ENCODE measurements around the gene ZNF625. TPM values are rescaled to one million over a fixed set of nuclear protein-coding genes. Genes with fewer than 3 reads are reported as not detected.

The ZNF625 gene
- total RNA-seq, 1 experiment from 2014 or later: 30.7 TPM

DNA sequence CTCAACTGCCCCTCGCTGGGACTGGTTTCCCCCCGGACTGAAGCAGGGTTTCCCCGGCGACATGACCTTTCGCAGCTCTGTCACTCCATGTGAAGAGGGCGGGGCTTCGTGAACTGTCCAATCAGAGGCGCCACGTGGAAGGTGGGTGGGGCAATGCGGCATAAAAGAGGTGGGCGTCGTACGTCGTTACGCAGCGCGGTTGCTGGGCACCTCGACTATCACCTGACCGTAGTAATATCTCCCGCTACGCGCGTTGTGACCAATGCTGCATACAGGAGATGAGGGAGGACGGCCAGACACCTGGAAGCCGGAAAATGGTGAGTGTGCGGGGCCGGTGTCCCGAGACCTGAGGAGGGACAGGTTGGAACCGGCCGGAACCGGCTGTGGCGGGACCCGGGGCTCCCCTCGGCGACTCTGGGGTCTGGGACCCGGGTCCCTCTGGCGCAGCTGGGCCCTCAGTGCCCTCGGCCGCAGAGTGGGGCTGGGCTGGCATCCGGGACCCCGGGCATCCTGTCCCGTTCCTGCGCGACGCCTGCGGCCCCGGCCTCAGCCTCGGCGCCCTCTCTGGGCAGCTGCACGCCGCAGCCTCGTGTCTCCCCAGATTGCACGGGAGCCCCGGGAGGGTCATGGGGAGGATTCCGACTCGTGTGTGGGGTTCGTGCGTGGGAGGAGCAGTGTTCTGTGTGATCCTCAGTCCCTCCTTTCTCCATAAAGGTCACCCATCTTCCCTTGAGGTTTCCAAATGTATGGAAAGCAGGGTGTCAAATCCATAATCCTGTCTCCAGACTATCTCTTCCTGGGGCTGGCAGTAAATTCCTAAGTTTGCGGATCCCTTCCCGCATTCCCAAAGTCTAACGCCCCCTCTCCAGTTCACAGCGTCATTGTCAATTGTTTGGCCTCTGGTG is 38.5 kb upstream of the ZNF625 start:
- H2AFZ ChIP-seq (ENCODE audit: low read length): no peak overlapping the region
- no peak overlapping the region for H2BK120ac ChIP-seq (ENCODE audit: low read depth, low read length, poor library complexity, severe bottlenecking)
- no peaks in the 10 kb centered on the region for H3K79me2 ChIP-seq (ENCODE audit: insufficient read depth, low read length)
- H3K27ac ChIP-seq (ENCODE audit: insufficient read length, low read depth, low read length): no peak overlapping the region
- no peak overlapping the region for H3K14ac ChIP-seq (ENCODE audit: insufficient read depth, low read length)
- H2BK20ac ChIP-seq (ENCODE audit: low read depth, low read length, poor library complexity, severe bottlenecking): no peak overlapping the region
- peak overlapping the region; percentile 77 for H3K9ac ChIP-seq (ENCODE audit: extremely low read depth, insufficient read length, low read length)
- H3K9me3 ChIP-seq (ENCODE audit: control insufficient read depth, low read depth, low read length): no peaks in the 10 kb centered on the region
- peak overlapping the region; percentile 63 for H3K4me2 ChIP-seq (ENCODE audit: insufficient read depth, insufficient read length, low read length)
- H3K4ac ChIP-seq (ENCODE audit: low read depth, low read length): no peak overlapping the region
- H4K5ac ChIP-seq (ENCODE audit: insufficient read length, low read depth, low read length): no peak overlapping the region
- DNase-seq: no peak
- no peak overlapping the region for H2BK5ac ChIP-seq (ENCODE audit: insufficient read length, low read length)
- H3K36me3 Mint-ChIP-seq (ENCODE audit: insufficient read depth in 1 of 3, low read depth in 3 of 3): peaks cover 50 to 54% (median 53%) of the 10 kb centered on the region in 3 experiments
- H4K8ac ChIP-seq (replicated peaks; ENCODE audit: insufficient read length, low read depth, low read length): no peak overlapping the region
- no peaks in the 10 kb centered on the region for H3K79me1 ChIP-seq (ENCODE audit: insufficient read depth, low read depth, low read length, poor library complexity, severe bottlenecking)
- no peak overlapping the region for H4K91ac ChIP-seq (ENCODE audit: insufficient read length, low read depth, low read length)
- no peak overlapping the region for H3K56ac ChIP-seq (ENCODE audit: insufficient read length, low read depth, low read length)
- H4K20me1 ChIP-seq (ENCODE audit: control insufficient read depth, insufficient read depth, insufficient read length): no peaks in the 10 kb centered on the region
- no peak overlapping the region for H2BK12ac ChIP-seq (ENCODE audit: insufficient read length, low read depth, low read length)
- TF ChIP-seq, protein P1, sequence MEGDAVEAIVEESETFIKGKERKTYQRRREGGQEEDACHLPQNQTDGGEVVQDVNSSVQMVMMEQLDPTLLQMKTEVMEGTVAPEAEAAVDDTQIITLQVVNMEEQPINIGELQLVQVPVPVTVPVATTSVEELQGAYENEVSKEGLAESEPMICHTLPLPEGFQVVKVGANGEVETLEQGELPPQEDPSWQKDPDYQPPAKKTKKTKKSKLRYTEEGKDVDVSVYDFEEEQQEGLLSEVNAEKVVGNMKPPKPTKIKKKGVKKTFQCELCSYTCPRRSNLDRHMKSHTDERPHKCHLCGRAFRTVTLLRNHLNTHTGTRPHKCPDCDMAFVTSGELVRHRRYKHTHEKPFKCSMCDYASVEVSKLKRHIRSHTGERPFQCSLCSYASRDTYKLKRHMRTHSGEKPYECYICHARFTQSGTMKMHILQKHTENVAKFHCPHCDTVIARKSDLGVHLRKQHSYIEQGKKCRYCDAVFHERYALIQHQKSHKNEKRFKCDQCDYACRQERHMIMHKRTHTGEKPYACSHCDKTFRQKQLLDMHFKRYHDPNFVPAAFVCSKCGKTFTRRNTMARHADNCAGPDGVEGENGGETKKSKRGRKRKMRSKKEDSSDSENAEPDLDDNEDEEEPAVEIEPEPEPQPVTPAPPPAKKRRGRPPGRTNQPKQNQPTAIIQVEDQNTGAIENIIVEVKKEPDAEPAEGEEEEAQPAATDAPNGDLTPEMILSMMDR (conservative IDR thresholded peaks at IDR 0.05): no peak
- no peaks in the 10 kb centered on the region for H3K27me3 ChIP-seq (ENCODE audit: insufficient read depth, low read length)
- peaks cover 65 to 71% of the 10 kb centered on the region in 2 experiments for H3K9me3 Mint-ChIP-seq
- H3K23ac ChIP-seq (ENCODE audit: insufficient read length, low read depth, low read length): no peak overlapping the region
- H2AK5ac ChIP-seq (ENCODE audit: insufficient read length, low read length): no peak overlapping the region
- H3K27me3 Mint-ChIP-seq (ENCODE audit: low read depth): no peaks in the 10 kb centered on the region
- peaks cover 3% of the 10 kb centered on the region for H3K23me2 ChIP-seq (ENCODE audit: insufficient read length, low read depth, low read length, poor library complexity, severe bottlenecking)
- no peak overlapping the region for H3K18ac ChIP-seq (ENCODE audit: insufficient read length, low read depth, low read length)
- no CpG with 5 or more reads among the region's 62 CpGs for WGBS (ENCODE audit: extremely low coverage, insufficient read length, low lambda C conversion rate)
- no peak overlapping the region for H3T11ph ChIP-seq (ENCODE audit: low read length)
- no peak overlapping the region for H3K27ac Mint-ChIP-seq
- H3K4me1 Mint-ChIP-seq: no peaks in the 10 kb centered on the region
- no peak overlapping the region for H2BK15ac ChIP-seq (ENCODE audit: low read depth, low read length)
- no peaks in the 10 kb centered on the region for H3K4me1 ChIP-seq (ENCODE audit: insufficient read depth, low read length)
- peak overlapping the region in 1 of 2 experiments; percentile 70; a peak in 3 of 5 replicates for H3K4me3 Mint-ChIP-seq
